ES-I3 (cell line): ENCODE results near the gene GXYLT2.
"Not testable (repeated sequence)": the region's sequence is repeated elsewhere in the genome, so short reads cannot be mapped to it uniquely, and the experiment has no call there.

Source experiments
- H3K36me3 ChIP-seq: 2 replicates; pipeline ENCODE4 v1.6.1; 2013; ENCODE audit warnings: mild to moderate bottlenecking, low read length, control low read depth, moderate library complexity; ENCODE audit not compliant: insufficient read depth
- H3K4me1 ChIP-seq: 2 replicates; pipeline ENCODE4 v1.6.1; 2013; ENCODE audit warnings: mild to moderate bottlenecking, control low read depth, low read length; ENCODE audit not compliant: insufficient read depth
- H3K9ac ChIP-seq: 2 replicates; pipeline ENCODE4 v1.6.1; 2013; ENCODE audit warnings: low read depth, mild to moderate bottlenecking, low read length, moderate library complexity
- H3K9me3 ChIP-seq: 2 replicates; pipeline ENCODE4 v1.6.1; 2013; ENCODE audit warnings: mild to moderate bottlenecking, low read length, moderate library complexity; ENCODE audit not compliant: control insufficient read depth, insufficient read depth

The GXYLT2 gene

DNA sequence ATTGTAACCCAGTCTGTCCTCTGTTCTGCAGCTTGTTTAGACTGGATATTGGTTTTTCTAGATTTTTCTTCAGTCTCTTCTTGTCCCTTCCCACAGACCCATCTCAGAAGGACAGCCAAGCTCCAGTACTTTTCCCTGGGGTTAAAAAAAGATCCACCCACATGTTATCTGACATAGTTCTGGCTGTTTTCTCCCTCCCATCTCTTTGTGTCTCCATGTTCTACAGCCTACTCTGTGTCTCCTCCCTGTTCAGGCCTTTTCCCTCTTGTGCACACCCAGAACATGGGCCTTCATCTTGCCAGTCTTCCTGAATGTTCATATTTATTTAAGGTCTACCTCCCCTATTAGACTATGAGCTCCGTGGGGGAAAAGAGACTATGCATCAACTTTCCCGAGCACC lies 103.7 kb downstream of the GXYLT2 start:
- Histone ChIP-seq H3K9me3 (no peaks in the 10 kb centered on the region), H3K36me3 (no peaks in the 10 kb centered on the region), H3K4me1 (no peaks in the 10 kb centered on the region; the same call in 1 of the 2 replicates), H3K9ac (no peak overlapping the region)

DNA sequence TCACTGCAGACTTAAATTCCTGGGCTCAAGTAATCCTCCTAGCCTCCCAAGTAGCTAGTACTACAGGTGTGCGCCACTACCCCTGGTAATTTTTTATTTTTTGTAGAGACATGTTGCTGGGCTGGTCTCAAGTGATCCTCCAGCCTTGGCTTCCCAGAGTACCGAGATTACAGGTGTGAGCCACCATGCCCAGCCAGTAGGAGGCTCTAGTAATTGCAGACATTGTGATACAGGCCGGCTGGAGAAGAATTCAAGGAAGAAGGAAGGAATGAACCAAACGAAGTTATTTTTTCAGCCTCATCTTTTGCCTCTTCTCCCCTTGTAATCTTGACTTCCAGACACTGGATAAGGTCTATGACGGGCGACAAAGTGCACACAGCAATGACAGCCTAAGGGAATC lies 105.5 kb downstream of the GXYLT2 start:
- Histone ChIP-seq H3K9me3 (no peaks in the 10 kb centered on the region), H3K36me3 (0 out of 2 replicates have a peak, but pooled peaks cover 3% of the 10 kb centered on the region), H3K4me1 (peaks cover 2% of the 10 kb centered on the region; the same call in 1 of the 2 replicates), H3K9ac (no peak overlapping the region)

DNA sequence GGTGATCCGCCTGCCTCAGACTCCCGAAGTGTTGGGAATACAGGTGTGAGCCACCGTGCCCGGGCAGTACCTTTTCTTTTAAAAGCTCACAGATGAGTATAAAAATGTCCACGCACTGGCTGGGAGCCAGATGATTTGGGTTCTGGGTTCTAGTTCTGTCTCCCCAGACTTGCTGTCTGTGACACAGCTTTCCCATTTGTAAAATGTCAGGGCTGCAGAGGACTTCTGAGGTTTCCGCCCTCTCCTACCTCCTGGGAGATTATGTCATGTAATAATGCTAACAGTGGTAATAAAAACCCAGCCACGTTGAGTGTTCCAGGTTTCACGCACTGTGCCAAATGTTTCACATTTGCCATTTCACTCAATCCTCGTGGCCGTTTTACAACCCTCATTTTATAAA lies 107.5 kb downstream of the GXYLT2 start:
- Histone ChIP-seq H3K4me1 (peaks cover 19% of the 10 kb centered on the region), H3K9me3 (no peaks in the 10 kb centered on the region), H3K36me3 (peaks cover 11% of the 10 kb centered on the region; the same call in 1 of the 2 replicates), H3K9ac (no peak overlapping the region)

DNA sequence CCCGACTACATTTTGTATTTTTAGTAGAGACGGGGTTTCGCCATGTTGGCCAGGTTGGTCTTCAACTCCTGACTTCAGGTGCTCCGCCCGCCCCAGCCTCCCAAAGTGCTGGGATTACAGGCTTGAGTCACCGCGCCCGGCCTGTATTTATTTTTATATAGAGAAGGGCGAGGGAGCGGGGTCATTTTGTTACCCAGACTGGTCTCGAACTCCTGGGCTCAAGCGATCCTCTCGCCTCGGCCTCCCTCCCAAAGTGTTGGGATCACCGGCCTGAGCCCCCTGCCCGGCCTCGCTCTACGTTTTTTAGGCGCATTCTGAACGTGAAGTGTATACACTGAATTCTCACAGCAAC lies 108.3 kb downstream of the GXYLT2 start:
- Histone ChIP-seq H3K9ac (peak overlapping the region; percentile 97), H3K9me3 (no peaks in the 10 kb centered on the region), H3K36me3 (peaks cover 11% of the 10 kb centered on the region), H3K4me1 (peaks cover 19% of the 10 kb centered on the region)

DNA sequence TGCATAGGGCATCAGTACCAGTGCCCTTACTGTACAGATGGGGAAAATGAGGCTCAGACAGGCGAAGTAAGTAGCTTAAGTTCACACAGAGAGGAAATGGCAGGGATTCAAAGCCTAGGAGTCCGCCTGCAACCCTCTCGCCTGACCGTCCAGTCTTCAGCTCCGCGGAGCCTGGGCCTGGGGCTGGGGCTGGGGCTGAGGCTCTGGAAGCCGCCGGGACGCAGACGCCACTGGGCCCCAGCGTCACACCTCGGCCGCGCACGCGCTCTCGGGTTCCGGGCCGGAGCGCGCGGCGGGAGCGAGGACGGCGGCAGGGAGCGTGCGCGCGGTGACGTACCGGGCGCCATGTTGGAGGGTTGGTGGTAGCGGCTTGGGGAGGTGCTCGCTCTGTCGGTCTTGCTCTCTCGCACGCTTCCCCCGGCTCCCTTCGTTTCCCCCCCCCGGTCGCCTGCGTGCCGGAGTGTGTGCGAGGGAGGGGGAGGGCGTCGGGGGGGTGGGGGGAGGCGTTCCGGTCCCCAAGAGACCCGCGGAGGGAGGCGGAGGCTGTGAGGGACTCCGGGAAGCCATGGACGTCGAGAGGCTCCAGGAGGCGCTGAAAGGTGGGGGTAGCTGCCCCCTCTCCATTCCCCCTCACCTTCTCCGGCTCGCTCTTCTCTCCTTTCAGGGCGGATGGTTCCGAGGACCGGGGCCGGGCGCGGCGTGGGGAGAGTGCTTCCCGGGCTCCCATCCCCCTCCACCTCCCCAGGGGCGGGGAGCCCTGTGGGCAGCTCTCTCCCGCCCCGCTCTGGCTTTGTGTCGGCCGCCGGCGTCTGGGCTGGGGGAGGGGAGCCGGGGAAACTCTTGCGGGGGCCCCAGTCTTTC lies 108.9 kb downstream of the GXYLT2 start, which contains the start of gene PPP4R2:
TSS of gene PPP4R2 (plus strand) at position 339 of the 861 bp plus-strand sequence. CDS start at position 566, 227 bp downstream.
- Histone ChIP-seq H3K9ac (peak within 1 kb of the TSS; percentile 97), H3K36me3 (peaks cover 11% of the 10 kb centered on the region), H3K4me1 (peaks cover 19% of the 10 kb centered on the region), H3K9me3 (no peaks in the 10 kb centered on the region)

DNA sequence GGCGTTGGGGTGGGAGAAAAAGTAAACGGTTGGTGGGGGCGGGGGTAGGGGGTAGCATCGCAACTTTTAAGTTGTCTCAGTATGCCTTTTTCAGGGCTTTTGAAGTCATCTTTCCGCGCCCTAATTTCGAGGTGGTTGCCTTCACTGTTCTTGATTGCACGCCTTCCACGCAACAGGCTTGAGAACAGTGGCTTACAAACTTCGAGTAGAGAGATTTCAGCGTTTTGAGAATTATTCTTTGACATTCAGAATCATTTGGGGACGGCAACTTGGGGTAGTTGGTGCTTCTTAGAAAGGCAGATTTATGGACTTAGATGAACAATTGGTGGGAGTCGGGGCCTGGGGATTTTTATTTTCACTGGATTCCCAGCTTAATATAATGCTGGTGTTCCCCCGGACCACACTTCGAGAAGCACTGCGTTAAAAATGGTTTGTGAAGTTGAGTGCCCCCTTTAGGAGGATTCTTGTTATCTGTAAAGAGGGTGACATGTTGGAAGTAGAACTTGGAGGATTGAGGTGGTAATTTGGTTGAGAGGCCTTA lies 109.6 kb downstream of the GXYLT2 start:
- Histone ChIP-seq H3K9me3 (no peaks in the 10 kb centered on the region), H3K9ac (peak overlapping the region; percentile 97), H3K4me1 (peaks cover 19% of the 10 kb centered on the region)

DNA sequence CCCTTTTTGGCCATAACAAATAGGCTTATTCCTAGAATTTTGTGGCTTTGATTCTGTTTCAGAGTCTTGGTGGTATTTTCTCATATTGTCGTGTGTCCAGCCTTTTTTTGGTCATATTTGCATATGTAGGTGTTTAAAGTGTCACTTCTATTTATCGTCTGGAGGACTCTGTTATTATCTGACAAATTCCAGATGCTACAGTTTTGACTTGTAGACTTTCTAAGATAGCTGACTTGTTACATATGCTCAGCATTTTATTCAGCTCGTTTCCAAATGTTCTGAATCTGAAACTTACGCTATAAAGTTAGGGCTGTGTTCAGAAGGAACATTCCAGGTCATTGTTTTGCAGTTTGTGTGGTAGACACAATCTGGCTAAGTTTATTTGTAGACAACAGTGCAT lies 110.6 kb downstream of the GXYLT2 start:
- H3K36me3 ChIP-seq: peaks cover 11% of the 10 kb centered on the region
- H3K9ac ChIP-seq: peak overlapping the region; percentile 97
- H3K4me1 ChIP-seq: peaks cover 19% of the 10 kb centered on the region
- H3K9me3 ChIP-seq: no peaks in the 10 kb centered on the region

More for the DNA sequence above, 109.6 kb downstream of the GXYLT2 start:
- H3K36me3 ChIP-seq: peaks cover 11% of the 10 kb centered on the region

DNA sequence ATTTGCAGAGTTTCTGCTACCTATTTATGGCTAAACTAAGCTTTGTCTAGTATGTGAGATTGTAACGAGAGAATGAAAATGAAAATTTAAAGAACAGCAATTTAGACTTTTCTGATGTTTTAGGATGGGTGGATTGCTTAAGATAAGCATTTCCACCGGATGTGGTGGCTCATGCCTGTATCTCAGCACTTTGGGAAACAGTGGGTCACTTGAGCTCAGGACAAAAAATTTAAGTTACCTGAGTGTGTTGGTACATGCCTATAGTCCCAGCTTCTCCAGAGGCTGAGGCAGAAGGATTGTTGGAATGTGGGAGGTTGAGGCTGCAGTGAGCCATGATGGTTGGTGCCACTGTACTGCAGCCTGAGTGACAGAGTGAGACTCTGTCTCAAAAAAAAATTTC lies 112.1 kb downstream of the GXYLT2 start:
- Histone ChIP-seq H3K4me1 (peaks cover 19% of the 10 kb centered on the region), H3K36me3 (peaks cover 15% of the 10 kb centered on the region), H3K9ac (no peak overlapping the region), H3K9me3 (no peaks in the 10 kb centered on the region)

DNA sequence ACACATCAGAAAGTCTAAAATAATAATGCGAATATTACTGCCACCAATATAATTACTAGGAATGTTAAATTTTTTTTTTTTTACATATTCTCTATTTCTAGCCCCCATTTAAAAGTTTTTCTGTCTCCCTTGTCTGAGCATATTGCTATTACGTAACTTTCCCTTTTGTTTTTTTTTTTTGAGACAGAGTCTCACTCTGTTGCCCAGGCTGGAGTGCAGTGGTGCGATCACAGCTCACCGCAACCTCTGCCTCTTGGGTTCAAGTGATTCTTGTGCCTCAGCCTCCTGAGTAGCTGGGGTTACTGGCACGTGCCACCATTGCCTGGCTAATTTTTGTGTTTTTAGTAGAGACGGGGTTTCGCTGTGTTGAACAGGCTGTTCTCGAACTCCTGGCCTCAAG lies 115.2 kb downstream of the GXYLT2 start:
- peaks cover 15% of the 10 kb centered on the region for H3K36me3 ChIP-seq

DNA sequence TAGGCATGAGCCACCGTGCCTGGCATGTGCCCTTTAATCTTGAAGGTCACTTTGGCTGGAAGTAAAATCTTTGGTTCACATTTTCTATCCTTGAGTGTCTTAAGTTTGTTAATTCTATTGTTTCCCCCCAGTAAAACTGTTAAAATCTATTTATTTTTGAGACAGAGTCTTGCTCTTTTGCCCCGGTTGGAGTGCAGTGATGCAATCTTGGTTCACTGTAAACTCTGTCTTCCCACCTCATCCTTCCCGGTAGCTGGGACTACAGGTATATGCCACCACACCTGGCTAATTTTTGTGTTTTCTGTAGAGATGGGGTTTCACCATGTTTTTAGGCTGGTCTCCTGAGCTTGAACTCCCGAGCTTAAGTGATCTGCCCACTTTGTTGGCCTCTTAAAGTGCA lies 116.5 kb downstream of the GXYLT2 start:
- Histone ChIP-seq H3K4me1 (peaks cover 8% of the 10 kb centered on the region; the same call in 1 of the 2 replicates), H3K9me3 (no peaks in the 10 kb centered on the region), H3K9ac (no peak overlapping the region), H3K36me3 (peaks cover 5% of the 10 kb centered on the region)

More for the DNA sequence above, 115.2 kb downstream of the GXYLT2 start:
- H3K9ac ChIP-seq, H3K9me3 ChIP-seq: not testable (repeated sequence)
- peaks cover 19% of the 10 kb centered on the region for H3K4me1 ChIP-seq

DNA sequence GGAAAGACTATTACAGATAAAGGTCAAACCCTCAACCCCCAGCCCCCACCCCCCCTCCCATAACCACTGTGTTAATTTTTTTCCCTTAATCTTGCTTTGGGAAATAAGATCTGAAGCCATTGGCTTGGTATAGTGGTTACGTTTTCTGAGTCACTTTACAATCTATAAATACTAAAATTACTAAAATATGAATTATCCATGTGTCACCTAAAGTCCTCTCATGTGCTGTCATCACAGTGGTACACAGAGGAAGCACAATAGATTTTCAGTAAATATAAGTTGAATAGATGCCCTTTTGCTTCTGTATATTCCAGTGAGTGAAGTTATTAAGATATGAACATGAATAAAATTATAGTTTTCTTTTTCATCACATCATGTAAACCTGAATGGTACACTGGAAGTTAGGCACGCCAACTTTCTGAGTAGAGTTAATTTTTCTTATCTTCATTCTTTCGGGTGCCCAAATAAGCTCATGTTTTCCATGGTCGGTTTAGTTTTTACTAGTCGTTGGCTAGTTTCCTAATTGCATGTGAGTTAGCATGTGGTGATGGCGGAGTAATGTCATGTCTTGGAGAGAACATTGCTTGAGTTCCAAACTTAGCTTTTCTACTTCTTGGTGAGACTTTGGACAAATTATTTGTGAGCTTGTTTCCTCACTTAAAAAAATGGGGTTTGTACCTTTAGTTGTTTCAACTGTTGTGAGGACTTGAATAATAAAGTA lies 120.3 kb downstream of the GXYLT2 start:
- peaks cover 4% of the 10 kb centered on the region; the same call in 1 of the 2 replicates for H3K36me3 ChIP-seq
- H3K9me3 ChIP-seq: no peaks in the 10 kb centered on the region
- H3K9ac ChIP-seq: no peak overlapping the region
- no peaks in the 10 kb centered on the region for H3K4me1 ChIP-seq

DNA sequence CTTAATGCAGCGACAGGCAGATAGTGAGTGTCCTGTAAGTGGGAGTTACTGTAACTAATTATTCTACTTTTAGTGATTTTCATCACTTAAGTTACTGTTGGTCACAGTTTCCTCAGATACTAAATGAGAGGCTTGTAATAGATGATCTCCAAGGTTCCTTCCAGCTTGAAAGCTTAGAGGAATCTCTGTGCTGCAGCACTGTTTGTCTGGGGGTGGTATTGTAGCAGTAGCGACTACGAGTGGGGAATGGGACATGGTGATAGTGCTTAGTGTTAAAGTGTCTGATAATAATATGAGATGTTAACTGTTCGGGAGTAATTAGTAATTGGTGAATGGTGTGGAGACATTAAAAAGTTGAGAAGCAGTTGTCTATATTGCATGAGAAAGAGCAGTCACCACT lies 121.2 kb downstream of the GXYLT2 start:
- Histone ChIP-seq H3K4me1 (no peaks in the 10 kb centered on the region), H3K36me3 (peaks cover 4% of the 10 kb centered on the region; the same call in 1 of the 2 replicates)

DNA sequence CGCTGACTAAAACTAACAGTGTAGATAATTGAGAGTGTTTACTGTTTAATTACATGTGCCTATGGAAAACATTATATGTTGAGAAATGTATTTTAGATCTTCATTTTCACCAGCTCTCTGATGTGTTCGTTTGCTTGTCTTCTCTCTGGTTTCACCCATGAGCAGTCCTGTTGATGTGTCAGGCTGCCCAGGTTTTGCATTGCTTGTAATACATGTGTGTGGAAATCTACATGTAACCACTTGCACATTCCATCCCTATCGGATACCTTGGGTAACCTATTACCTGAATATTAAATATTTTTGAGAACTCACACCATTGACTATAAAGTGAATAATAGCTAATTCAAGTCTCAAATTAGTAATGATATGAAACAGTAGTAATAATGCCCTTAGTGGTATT lies 121.9 kb downstream of the GXYLT2 start:
- Histone ChIP-seq H3K9ac (no peak overlapping the region), H3K9me3 (no peaks in the 10 kb centered on the region), H3K36me3 (no peaks in the 10 kb centered on the region), H3K4me1 (no peaks in the 10 kb centered on the region)

More for the DNA sequence above, 121.2 kb downstream of the GXYLT2 start:
- Histone ChIP-seq H3K9me3 (no peaks in the 10 kb centered on the region), H3K9ac (no peak overlapping the region)

DNA sequence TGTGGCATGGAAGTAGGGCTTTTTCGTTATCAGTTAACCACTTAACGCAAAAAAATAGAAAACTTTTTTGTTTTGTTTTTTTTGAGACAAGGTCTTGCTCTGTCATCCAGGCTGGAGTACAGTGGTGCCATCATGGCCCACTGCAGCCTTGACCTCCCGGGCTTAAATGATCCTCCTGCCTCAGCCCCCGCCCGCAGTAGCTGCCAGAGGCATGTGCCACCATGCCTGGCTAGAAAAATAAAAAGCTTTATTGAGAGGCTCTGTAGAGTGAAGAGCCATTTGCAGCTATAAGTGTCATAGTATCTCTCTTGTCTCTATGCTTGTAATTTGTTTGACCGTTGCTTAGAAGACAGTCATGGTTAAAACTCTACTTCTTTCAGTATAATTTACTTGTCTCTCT lies 122.3 kb downstream of the GXYLT2 start:
- no peaks in the 10 kb centered on the region for H3K9me3 ChIP-seq
- no peaks in the 10 kb centered on the region for H3K36me3 ChIP-seq
- H3K4me1 ChIP-seq: no peaks in the 10 kb centered on the region

More for the DNA sequence above, 122.3 kb downstream of the GXYLT2 start:
- H3K9ac ChIP-seq: no peak overlapping the region
